ENCODE measurements around the gene CHCHD4. TPM values are rescaled to one million over a fixed set of nuclear protein-coding genes. Genes with fewer than 3 reads are reported as not detected.

Gene CHCHD4
- polyA plus RNA-seq, 3 donors, result 6.5 to 13.8 (median 13.6) TPM

DNA sequence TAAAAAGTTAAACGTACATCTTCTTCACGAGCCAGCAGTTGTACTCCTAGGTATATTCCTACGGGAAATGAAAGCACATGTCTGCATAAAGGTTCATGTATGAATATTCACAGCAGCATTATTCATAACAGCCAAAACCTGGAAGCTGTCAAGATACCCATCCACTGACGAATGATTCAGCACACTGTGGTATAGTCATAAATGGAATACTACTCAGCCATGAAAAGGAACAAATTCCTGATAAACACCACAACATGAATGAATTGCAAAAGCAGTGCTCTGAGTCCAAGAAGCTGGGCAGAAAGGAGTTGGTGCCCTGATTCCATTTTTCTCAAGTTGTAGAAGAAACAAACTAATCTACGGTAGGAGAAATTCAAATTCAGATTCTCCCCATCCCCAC lies 4.1 kb upstream of the CHCHD4 start:
- no peak overlapping the region for H3K27ac Mint-ChIP-seq
- Histone ChIP-seq H3K27me3 (ENCODE audit: control insufficient read depth in 2 of 2, insufficient read depth in 2 of 2, low read length in 2 of 2) (no peaks in the 10 kb centered on the region), H3K79me2 (ENCODE audit: insufficient read depth, low read length) (peaks cover 46% of the 10 kb centered on the region), H3K9ac (ENCODE audit: insufficient read depth, low read length, poor library complexity, severe bottlenecking) (no peak overlapping the region), H3K9me3 (replicated peaks in 1 of 2; ENCODE audit: control insufficient read depth in 1 of 2, insufficient read depth in 1 of 2, low read length in 2 of 2) (no peaks in the 10 kb centered on the region), H3K4me3 (replicated peaks in 1 of 3; ENCODE audit: low read depth in 2 of 3, low read length in 3 of 3) (no peak overlapping the region), H3K27ac (ENCODE audit: low read depth in 1 of 2, low read length in 2 of 2) (no peak overlapping the region), H2AFZ (ENCODE audit: insufficient read depth, low read depth, low read length, poor library complexity, severe bottlenecking) (no peak overlapping the region), H3K4me2 (replicated peaks; ENCODE audit: extremely low read depth, low read length, poor library complexity, severe bottlenecking) (no peak overlapping the region), H4K20me1 (ENCODE audit: insufficient read depth, low read length) (peaks cover 47% of the 10 kb centered on the region), H3K36me3 (replicated peaks in 1 of 2; ENCODE audit: control insufficient read depth in 1 of 2, insufficient read depth in 2 of 2, low read length in 2 of 2) (peaks cover 43 to 66% of the 10 kb centered on the region in 2 donors), H3K4me1 (ENCODE audit: control insufficient read depth in 1 of 2, insufficient read depth in 2 of 2, low read length in 2 of 2) (peaks cover 19 to 22% of the 10 kb centered on the region in 2 donors)
- no peak overlapping the region for H3K4me3 Mint-ChIP-seq
- peaks cover 33% of the 10 kb centered on the region for H3K4me1 Mint-ChIP-seq
- no peaks in the 10 kb centered on the region for H3K9me3 Mint-ChIP-seq
- H3K36me3 Mint-ChIP-seq, result peaks cover 57 to 68% of the 10 kb centered on the region in 2 donors
- intact Hi-C loops (cut with micrococcal nuclease), result loop anchor here in 1 of 2 donors (10.0 kb wide), 2 partner anchors 234 to 936 kb away; partner anchors contain the start of gene MRPS25
- H3K27me3 Mint-ChIP-seq (ENCODE audit: low read depth in 3 of 3), result peaks cover 0 to 2% (median 1%) of the 10 kb centered on the region in 3 donors
- DNase-seq, result no peak
- WGBS (ENCODE audit: insufficient coverage), result 100% methylated on average over 1 of the region's 5 CpGs
- no peak for TF ChIP-seq CTCF (IDR thresholded peaks at IDR 0.05)

GRCh38 chr3:14127516-14128161 lies 3.0 kb upstream of the CHCHD4 start:
- Histone ChIP-seq H3K4me3 (replicated peaks in 1 of 3; ENCODE audit: low read depth in 2 of 3, low read length in 3 of 3) (no peak overlapping the region), H3K4me1 (ENCODE audit: control insufficient read depth in 1 of 2, insufficient read depth in 2 of 2, low read length in 2 of 2) (peaks cover 24 to 29% of the 10 kb centered on the region in 2 donors), H3K36me3 (replicated peaks in 1 of 2; ENCODE audit: control insufficient read depth in 1 of 2, insufficient read depth in 2 of 2, low read length in 2 of 2) (peaks cover 32 to 55% of the 10 kb centered on the region in 2 donors), H3K9ac (ENCODE audit: insufficient read depth, low read length, poor library complexity, severe bottlenecking) (no peak overlapping the region), H3K27me3 (ENCODE audit: control insufficient read depth in 2 of 2, insufficient read depth in 2 of 2, low read length in 2 of 2) (no peaks in the 10 kb centered on the region), H3K79me2 (ENCODE audit: insufficient read depth, low read length) (peaks cover 57% of the 10 kb centered on the region), H3K4me2 (replicated peaks; ENCODE audit: extremely low read depth, low read length, poor library complexity, severe bottlenecking) (no peak overlapping the region), H4K20me1 (ENCODE audit: insufficient read depth, low read length) (peaks cover 53% of the 10 kb centered on the region), H2AFZ (ENCODE audit: insufficient read depth, low read depth, low read length, poor library complexity, severe bottlenecking) (no peak overlapping the region), H3K27ac (ENCODE audit: low read depth in 1 of 2, low read length in 2 of 2) (peak overlapping the region in 1 of 2 donors; percentile 47), H3K9me3 (replicated peaks in 1 of 2; ENCODE audit: control insufficient read depth in 1 of 2, insufficient read depth in 1 of 2, low read length in 2 of 2) (no peaks in the 10 kb centered on the region)
- no peak overlapping the region for H3K4me3 Mint-ChIP-seq
- intact Hi-C loops (cut with micrococcal nuclease), result loop anchor here in 1 of 2 donors (2.0 to 10.0 kb wide), 3 partner anchors 19 to 937 kb away; partner anchors contain the start of gene MRPS25
- TF ChIP-seq CTCF (IDR thresholded peaks at IDR 0.05), result no peak
- no peak for DNase-seq
- H3K36me3 Mint-ChIP-seq, result peaks cover 46 to 58% of the 10 kb centered on the region in 2 donors
- H3K4me1 Mint-ChIP-seq, result peaks cover 39% of the 10 kb centered on the region
- H3K27me3 Mint-ChIP-seq (ENCODE audit: low read depth in 3 of 3), result peaks cover 0 to 2% (median 1%) of the 10 kb centered on the region in 3 donors
- no peaks in the 10 kb centered on the region for H3K9me3 Mint-ChIP-seq
- 88% methylated on average over 7 of the region's 12 CpGs for WGBS (ENCODE audit: insufficient coverage)
- peak overlapping the region in 2 of 7 donors; percentile 54 for H3K27ac Mint-ChIP-seq
